ENCODE results near the gene MACROD2. TPM values are rescaled to one million over a fixed set of nuclear protein-coding genes. Genes with fewer than 3 reads are reported as not detected.

The MACROD2 gene
- total RNA-seq, 1 donor from 2014 or later, result 6.4 TPM

DNA sequence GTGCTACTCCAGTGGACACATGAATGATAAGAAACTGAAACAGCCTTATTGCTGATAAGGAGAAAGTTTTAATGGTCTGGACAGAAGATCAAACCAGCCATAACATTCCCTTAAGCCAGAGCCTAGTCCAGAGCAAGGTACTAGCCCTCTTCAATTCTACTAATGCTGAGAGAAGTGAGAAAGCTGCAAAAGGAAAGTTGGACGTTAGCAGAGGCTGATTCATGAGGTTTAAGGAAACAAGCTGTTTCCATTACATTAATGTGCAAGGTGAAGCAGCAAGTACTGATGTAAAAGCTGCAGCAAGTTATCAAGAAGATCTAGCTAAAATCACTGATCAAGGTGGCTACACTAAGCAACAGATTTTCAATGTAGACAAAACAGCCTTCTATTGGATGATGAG, 1943.5 kb downstream of the MACROD2 start:
- no peak for TF ChIP-seq CTCF (conservative IDR thresholded peaks at IDR 0.05)
- Mint-ChIP-seq H3K36me3 (ENCODE audit: low read depth) (peaks cover 7% of the 10 kb centered on the region), H3K27me3 (ENCODE audit: low read depth) (no peaks in the 10 kb centered on the region), H3K4me3 (no peak overlapping the region), H3K27ac (ENCODE audit: unreplicated experiment) (no peak overlapping the region), H3K9me3 (peaks cover 10% of the 10 kb centered on the region), H3K4me1 (peaks cover 24% of the 10 kb centered on the region)
- no peak for DNase-seq (ENCODE audit: low read depth, low spot score)

DNA sequence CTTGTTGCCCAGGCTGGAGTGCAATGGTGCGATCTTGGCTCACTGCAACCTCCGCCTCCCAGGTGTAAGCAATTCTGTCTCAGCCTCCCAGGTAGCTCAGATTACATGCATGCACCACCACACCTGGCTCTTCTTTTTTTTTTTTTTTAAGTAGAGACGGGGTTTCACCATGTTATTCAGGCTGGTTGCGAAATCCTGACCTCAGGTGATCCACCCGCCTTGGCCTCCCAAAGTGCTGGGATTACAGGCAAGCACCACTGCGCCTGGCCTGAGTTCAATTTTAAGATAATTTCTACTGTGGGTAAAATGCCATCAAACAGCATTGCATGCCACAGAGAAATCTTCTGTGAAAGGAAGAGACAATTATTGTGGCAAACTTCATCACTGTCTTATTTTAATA, 1944.8 kb downstream of the MACROD2 start:
- peaks cover 7% of the 10 kb centered on the region for H3K36me3 Mint-ChIP-seq (ENCODE audit: low read depth)

DNA sequence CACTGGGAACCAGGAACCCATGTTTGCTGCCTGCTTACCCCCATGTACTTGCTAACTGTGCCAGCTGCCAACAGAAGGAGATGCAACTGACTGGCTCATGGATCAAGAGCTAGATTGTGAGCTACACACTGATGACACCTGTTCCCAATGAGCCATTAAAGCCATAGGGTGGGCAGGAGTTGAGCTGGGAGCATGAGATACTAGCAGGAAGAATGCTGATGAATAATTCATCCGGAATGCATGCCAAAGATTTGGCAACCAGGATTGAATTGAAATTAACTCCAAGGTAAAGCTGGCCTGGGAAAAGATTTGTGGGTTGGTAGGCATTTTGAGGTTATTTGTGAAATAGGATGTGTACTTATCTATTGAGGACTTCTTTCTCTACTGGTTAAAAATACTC, 1946.8 kb downstream of the MACROD2 start:
- Mint-ChIP-seq H3K4me3 (no peak overlapping the region), H3K36me3 (ENCODE audit: low read depth) (peaks cover 7% of the 10 kb centered on the region), H3K27me3 (ENCODE audit: low read depth) (no peaks in the 10 kb centered on the region), H3K4me1 (peaks cover 4% of the 10 kb centered on the region), H3K27ac (ENCODE audit: unreplicated experiment) (no peak overlapping the region), H3K9me3 (peaks cover 10% of the 10 kb centered on the region)
- no peak for TF ChIP-seq CTCF (conservative IDR thresholded peaks at IDR 0.05)
- no peak for DNase-seq (ENCODE audit: low read depth, low spot score)

More for the DNA sequence above, 1944.8 kb downstream of the MACROD2 start:
- H3K9me3 Mint-ChIP-seq, result peaks cover 10% of the 10 kb centered on the region
- TF ChIP-seq CTCF (conservative IDR thresholded peaks at IDR 0.05), result no peak
- no peak overlapping the region for H3K27ac Mint-ChIP-seq (ENCODE audit: unreplicated experiment)
- no peaks in the 10 kb centered on the region for H3K27me3 Mint-ChIP-seq (ENCODE audit: low read depth)
- no peak overlapping the region for H3K4me3 Mint-ChIP-seq
- H3K4me1 Mint-ChIP-seq, result peaks cover 15% of the 10 kb centered on the region
- no peak for DNase-seq (ENCODE audit: low read depth, low spot score)

GRCh38 chr20:15945289-15945688, 1950.0 kb downstream of the MACROD2 start:
- H3K36me3 Mint-ChIP-seq (ENCODE audit: low read depth), result no peaks in the 10 kb centered on the region
- H3K27ac Mint-ChIP-seq (ENCODE audit: unreplicated experiment), result no peak overlapping the region
- no peak for DNase-seq (ENCODE audit: low read depth, low spot score)
- H3K27me3 Mint-ChIP-seq (ENCODE audit: low read depth), result no peaks in the 10 kb centered on the region
- H3K4me1 Mint-ChIP-seq, result peaks cover 2% of the 10 kb centered on the region
- no peak for TF ChIP-seq CTCF (conservative IDR thresholded peaks at IDR 0.05)
- H3K9me3 Mint-ChIP-seq, result peaks cover 2% of the 10 kb centered on the region
- no peak overlapping the region for H3K4me3 Mint-ChIP-seq

DNA sequence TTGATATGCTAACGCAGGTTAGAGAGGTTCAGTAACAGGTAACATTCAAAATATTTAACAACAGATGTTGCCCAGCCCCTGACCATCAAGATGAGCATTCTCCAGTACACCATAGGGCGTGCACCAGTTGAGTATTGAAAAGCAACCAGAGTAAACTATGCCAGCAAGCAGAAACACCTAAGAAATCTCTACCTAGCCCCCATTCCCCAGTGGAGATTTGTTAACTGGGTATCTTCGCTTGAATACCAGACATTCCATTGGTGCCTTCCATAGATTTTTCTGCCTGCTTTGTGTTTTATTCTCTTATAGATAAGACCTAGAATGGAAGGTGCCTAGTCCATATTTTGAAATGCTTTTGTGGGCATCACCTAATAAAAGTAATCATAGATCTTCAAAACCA, 1954.1 kb downstream of the MACROD2 start:
- Mint-ChIP-seq H3K27ac (ENCODE audit: unreplicated experiment) (no peak overlapping the region), H3K9me3 (peaks cover 5% of the 10 kb centered on the region), H3K27me3 (ENCODE audit: low read depth) (no peaks in the 10 kb centered on the region), H3K4me1 (peaks cover 15% of the 10 kb centered on the region), H3K36me3 (ENCODE audit: low read depth) (no peaks in the 10 kb centered on the region), H3K4me3 (no peak overlapping the region)
- TF ChIP-seq CTCF (conservative IDR thresholded peaks at IDR 0.05), result no peak
- no peak for DNase-seq (ENCODE audit: low read depth, low spot score)

GRCh38 chr20:15951658-15952057, 1956.3 kb downstream of the MACROD2 start:
- Mint-ChIP-seq H3K4me3 (no peak overlapping the region), H3K36me3 (ENCODE audit: low read depth) (no peaks in the 10 kb centered on the region), H3K4me1 (peaks cover 15% of the 10 kb centered on the region), H3K9me3 (peaks cover 5% of the 10 kb centered on the region), H3K27ac (ENCODE audit: unreplicated experiment) (no peak overlapping the region), H3K27me3 (ENCODE audit: low read depth) (no peaks in the 10 kb centered on the region)
- TF ChIP-seq CTCF (conservative IDR thresholded peaks at IDR 0.05), result no peak
- DNase-seq (ENCODE audit: low read depth, low spot score), result no peak

All from neural crest cell (in vitro differentiated cells).